ENCODE data around the gene NKX2-4.

Gene NKX2-4

DNA sequence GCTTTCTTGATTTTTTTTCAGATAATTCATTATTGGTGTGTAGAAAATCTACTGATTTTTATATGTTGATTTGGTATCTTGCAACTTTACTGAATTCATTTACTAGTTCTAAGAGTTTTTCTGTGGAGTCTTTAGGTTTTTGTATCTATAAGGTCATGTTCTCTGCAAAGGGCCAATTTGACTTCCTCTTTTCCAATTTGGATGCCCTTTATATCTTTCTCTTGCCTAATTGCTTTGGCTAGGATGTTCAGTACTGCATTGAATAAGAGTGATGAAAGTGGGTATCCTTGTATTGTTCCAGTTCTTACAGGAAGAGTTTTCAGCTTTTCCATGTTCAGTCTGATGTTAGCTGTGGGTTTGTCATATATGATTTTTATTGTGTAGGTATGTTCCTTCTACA, 14.4 kb upstream of the NKX2-4 start:
- in situ Hi-C loops (cut with HindIII; ENCODE audit: low pct_ligation_motif_present, low sequenced_read_pairs): no loop called here
- no peaks in the 10 kb centered on the region for H3K27me3 ChIP-seq (replicated peaks)
- no peak overlapping the region for H3K4me3 ChIP-seq (ENCODE audit: low read depth, low read length)
- no peaks in the 10 kb centered on the region for H3K36me3 ChIP-seq (replicated peaks)
- TF ChIP-seq, protein P1, sequence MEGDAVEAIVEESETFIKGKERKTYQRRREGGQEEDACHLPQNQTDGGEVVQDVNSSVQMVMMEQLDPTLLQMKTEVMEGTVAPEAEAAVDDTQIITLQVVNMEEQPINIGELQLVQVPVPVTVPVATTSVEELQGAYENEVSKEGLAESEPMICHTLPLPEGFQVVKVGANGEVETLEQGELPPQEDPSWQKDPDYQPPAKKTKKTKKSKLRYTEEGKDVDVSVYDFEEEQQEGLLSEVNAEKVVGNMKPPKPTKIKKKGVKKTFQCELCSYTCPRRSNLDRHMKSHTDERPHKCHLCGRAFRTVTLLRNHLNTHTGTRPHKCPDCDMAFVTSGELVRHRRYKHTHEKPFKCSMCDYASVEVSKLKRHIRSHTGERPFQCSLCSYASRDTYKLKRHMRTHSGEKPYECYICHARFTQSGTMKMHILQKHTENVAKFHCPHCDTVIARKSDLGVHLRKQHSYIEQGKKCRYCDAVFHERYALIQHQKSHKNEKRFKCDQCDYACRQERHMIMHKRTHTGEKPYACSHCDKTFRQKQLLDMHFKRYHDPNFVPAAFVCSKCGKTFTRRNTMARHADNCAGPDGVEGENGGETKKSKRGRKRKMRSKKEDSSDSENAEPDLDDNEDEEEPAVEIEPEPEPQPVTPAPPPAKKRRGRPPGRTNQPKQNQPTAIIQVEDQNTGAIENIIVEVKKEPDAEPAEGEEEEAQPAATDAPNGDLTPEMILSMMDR (IDR thresholded peaks at IDR 0.05; ENCODE audit: low read depth, low read length, missing control alignments): no peak
- H3K27ac ChIP-seq: no peak overlapping the region
- DNase-seq: no peak

GRCh38 chr20:21399005-21399475, 1.7 kb upstream of the NKX2-4 start:
- peaks cover 74% of the 10 kb centered on the region for H3K27me3 ChIP-seq (replicated peaks)
- no peak overlapping the region for H3K4me3 ChIP-seq (ENCODE audit: low read depth, low read length)
- TF ChIP-seq, protein P1 (IDR thresholded peaks at IDR 0.05; ENCODE audit: low read depth, low read length, missing control alignments): no peak
- no peaks in the 10 kb centered on the region for H3K36me3 ChIP-seq (replicated peaks)
- in situ Hi-C loops (cut with HindIII; ENCODE audit: low pct_ligation_motif_present, low sequenced_read_pairs): no loop called here
- DNase-seq: no peak
- H3K27ac ChIP-seq: no peak overlapping the region

- no peak overlapping the region for H3K27ac ChIP-seq
- no peaks in the 10 kb centered on the region for H3K36me3 ChIP-seq (replicated peaks)
- DNase-seq: no peak
- H3K27me3 ChIP-seq (replicated peaks): peaks cover 81% of the 10 kb centered on the region
- TF ChIP-seq, protein P1 (IDR thresholded peaks at IDR 0.05; ENCODE audit: low read depth, low read length, missing control alignments): no peak
- in situ Hi-C loops (cut with HindIII; ENCODE audit: low pct_ligation_motif_present, low sequenced_read_pairs): no loop called here
- no peak overlapping the region for H3K4me3 ChIP-seq (ENCODE audit: low read depth, low read length)
Measured at GRCh38 chr20:21398109-21399004, 1.0 kb upstream of the NKX2-4 start.

DNA sequence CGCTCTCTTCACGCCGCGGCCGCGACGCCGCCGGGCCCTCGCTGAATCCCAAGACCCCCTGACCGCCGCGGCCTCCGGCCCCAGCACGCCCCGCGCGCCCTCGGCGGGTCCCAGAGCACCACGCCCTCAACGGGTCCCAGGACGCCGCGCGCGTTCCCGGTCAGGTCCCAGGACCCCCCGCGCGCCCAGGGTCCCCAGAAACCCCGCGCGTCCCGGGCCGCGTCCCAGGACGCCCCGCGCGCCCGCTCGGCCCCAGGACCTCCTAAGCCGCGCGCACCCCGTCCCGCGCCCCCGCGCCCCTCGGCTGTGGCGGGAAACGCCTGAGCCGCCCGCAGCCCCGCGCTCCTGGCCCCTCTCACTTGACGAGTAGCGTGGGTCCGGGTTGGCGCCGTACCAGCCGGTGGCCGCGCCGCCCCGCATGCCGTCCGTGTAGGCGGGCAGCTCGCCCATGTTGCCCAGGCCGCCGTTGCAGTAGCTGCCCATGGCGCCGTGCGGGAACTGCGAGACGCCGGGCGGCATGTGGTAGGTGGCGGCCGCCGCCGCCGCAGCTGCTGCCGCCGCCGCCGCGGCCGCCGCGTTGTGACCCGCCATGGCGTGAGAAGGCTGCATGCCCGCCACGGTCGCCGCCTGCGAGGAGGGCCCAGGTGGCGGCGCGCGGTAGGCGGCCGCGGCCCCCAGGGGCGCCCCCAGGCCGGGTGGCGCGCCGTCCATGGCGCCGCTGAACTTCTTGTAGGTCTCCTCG, 556 bp downstream of the NKX2-4 start:
- no peaks in the 10 kb centered on the region for H3K36me3 ChIP-seq (replicated peaks)
- no peak overlapping the region for H3K27ac ChIP-seq
- peaks cover 86% of the 10 kb centered on the region for H3K27me3 ChIP-seq (replicated peaks)
- in situ Hi-C loops (cut with HindIII; ENCODE audit: low pct_ligation_motif_present, low sequenced_read_pairs): no loop called here
- H3K4me3 ChIP-seq (ENCODE audit: low read depth, low read length): no peak overlapping the region
- no peak for DNase-seq
- TF ChIP-seq, protein P1 (IDR thresholded peaks at IDR 0.05; ENCODE audit: low read depth, low read length, missing control alignments): no peak

- Histone ChIP-seq H3K36me3 (replicated peaks) (no peaks in the 10 kb centered on the region), H3K4me3 (ENCODE audit: low read depth, low read length) (no peak overlapping the region), H3K27ac (no peak overlapping the region), H3K27me3 (replicated peaks) (peaks cover 93% of the 10 kb centered on the region)
- TF ChIP-seq, protein P1 (IDR thresholded peaks at IDR 0.05; ENCODE audit: low read depth, low read length, missing control alignments): no peak
- in situ Hi-C loops (cut with HindIII; ENCODE audit: low pct_ligation_motif_present, low sequenced_read_pairs): no loop called here
- DNase-seq: no peak
Measured at GRCh38 chr20:21395666-21396598, 1.4 kb downstream of the NKX2-4 start.

Measured in brain microvascular endothelial cell (primary cell).